ENCODE measurements around the gene LMAN1L.
A peak's percentile ranks its signal among the peaks of the same experiment; 100 is the strongest.

LMAN1L gene

DNA sequence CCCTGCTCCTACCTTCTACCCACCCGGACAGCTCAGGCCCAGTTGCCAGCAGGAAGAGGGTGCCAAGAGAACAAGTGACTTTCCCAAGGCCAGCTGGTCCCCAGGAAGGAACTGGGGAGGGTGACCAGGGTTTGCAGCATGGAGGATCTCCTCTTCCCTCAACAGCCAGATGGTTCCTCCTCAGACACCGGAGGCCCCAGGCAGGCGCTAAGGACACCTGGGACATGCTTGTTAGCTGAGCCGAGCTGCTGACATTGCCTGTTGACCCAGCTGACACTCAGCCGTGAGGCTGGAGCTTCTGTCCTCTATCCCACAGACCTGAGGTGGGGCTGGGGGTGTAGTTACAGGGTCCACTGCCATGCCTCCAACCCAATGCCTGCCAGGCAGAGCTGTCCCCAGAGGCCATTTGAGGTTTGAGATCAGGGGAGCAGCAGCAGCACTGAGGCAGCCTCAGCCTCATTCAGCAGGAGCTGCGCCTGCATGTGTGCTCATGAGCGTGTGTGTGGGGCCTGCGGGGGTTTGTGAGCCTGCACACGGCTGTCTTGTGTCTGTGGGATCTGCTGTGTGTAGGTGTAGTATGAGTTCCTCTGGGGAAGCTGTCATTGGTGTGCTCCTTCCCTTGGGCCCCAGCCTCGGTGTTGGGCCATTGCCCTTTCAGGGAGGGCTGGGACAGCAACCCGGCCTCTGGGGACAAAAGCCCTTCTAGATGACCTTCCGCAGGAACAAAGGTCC is 20.9 kb downstream of the LMAN1L start:
- H3K9ac ChIP-seq (ENCODE audit: low read depth, low read length), result no peak overlapping the region
- H3K4me3 ChIP-seq (ENCODE audit: low read length), result no peak overlapping the region
- H3K27me3 ChIP-seq (ENCODE audit: insufficient read depth, low read length), result peaks cover under 1% of the 10 kb centered on the region; the same call in 1 of the 2 replicates
- no peaks in the 10 kb centered on the region for H3K4me1 ChIP-seq (ENCODE audit: insufficient read depth, low read length)
- no peaks in the 10 kb centered on the region for H3K9me3 ChIP-seq (ENCODE audit: insufficient read depth, low read depth, low read length)
- WGBS, result 93% methylated on average over 12 of the region's 12 CpGs
- peaks cover 6% of the 10 kb centered on the region; the same call in 1 of the 2 replicates for H3K36me3 ChIP-seq (ENCODE audit: insufficient read depth, low read length)
- H3K27ac ChIP-seq (ENCODE audit: low read depth, low read length), result no peak overlapping the region

DNA sequence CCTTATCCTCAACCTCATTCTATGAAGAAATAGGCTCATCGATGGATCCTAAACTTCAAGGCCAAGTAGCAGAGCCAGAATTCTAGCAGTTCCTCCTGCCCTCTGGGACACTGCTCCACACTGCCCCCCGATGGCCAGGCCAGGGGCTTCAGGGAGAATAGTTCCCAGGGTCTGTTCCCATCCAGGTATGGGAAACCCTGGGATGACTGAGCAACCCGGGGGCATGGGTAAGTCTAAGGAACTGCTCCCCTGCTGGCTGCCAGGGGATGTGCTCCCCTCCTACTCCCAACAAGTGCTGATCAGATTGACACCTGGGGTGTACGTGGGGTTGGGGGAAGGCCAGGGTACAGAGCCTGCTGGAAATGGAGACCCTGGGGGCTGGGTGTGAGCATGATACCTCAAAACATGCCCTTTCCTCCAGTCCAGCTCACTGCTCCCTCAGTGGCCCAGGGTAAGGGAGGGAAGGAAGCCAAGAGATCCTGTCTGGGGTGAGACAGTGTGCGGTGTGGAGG is 22.7 kb downstream of the LMAN1L start:
- Histone ChIP-seq H3K27ac (ENCODE audit: low read depth, low read length) (no peak overlapping the region), H3K4me1 (ENCODE audit: insufficient read depth, low read length) (no peaks in the 10 kb centered on the region), H3K36me3 (ENCODE audit: insufficient read depth, low read length) (peaks cover 6% of the 10 kb centered on the region; the same call in 1 of the 2 replicates), H3K9me3 (ENCODE audit: insufficient read depth, low read depth, low read length) (no peaks in the 10 kb centered on the region), H3K27me3 (ENCODE audit: insufficient read depth, low read length) (no peaks in the 10 kb centered on the region), H3K9ac (ENCODE audit: low read depth, low read length) (no peak overlapping the region), H3K4me3 (ENCODE audit: low read length) (no peak overlapping the region)
- WGBS, result 46% methylated on average over 5 of the region's 5 CpGs

DNA sequence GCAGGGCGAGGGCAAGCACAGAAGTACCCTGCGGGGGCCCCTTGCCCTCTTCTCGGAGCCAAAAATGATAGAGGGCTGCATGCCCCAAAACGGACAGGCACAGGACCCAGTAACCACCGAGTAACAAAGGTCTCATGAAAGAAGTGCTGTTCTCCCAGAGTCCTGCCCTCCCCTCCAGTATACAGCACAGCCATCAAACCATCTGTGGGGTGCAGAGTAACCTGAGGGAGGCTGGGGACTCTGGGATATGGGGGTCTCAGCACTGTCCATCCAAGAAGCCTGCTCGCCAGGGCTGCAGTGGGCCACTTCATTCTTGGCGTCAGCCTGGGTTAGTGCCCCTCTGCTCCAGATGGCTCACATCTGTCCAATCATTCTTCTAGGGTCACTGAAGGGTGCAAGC is 24.2 kb downstream of the LMAN1L start:
- 95% methylated on average over 7 of the region's 7 CpGs for WGBS
- Histone ChIP-seq H3K36me3 (ENCODE audit: insufficient read depth, low read length) (peaks cover 11% of the 10 kb centered on the region; the same call in 1 of the 2 replicates), H3K9ac (ENCODE audit: low read depth, low read length) (no peak overlapping the region), H3K27ac (ENCODE audit: low read depth, low read length) (no peak overlapping the region), H3K27me3 (ENCODE audit: insufficient read depth, low read length) (no peaks in the 10 kb centered on the region), H3K4me3 (ENCODE audit: low read length) (no peak overlapping the region), H3K4me1 (ENCODE audit: insufficient read depth, low read length) (peaks cover 3% of the 10 kb centered on the region; the same call in 1 of the 2 replicates), H3K9me3 (ENCODE audit: insufficient read depth, low read depth, low read length) (no peaks in the 10 kb centered on the region)

GRCh38 chr15:74837482-74838136 is 25.0 kb downstream of the LMAN1L start:
- H3K27me3 ChIP-seq (ENCODE audit: insufficient read depth, low read length), result no peaks in the 10 kb centered on the region
- H3K4me3 ChIP-seq (ENCODE audit: low read length), result no peak overlapping the region
- peaks cover 11% of the 10 kb centered on the region; the same call in 1 of the 2 replicates for H3K36me3 ChIP-seq (ENCODE audit: insufficient read depth, low read length)
- no peak overlapping the region for H3K9ac ChIP-seq (ENCODE audit: low read depth, low read length)
- no peak overlapping the region for H3K27ac ChIP-seq (ENCODE audit: low read depth, low read length)
- WGBS, result 90% methylated on average over 14 of the region's 15 CpGs
- peaks cover 7% of the 10 kb centered on the region; the same call in 1 of the 2 replicates for H3K4me1 ChIP-seq (ENCODE audit: insufficient read depth, low read length)
- H3K9me3 ChIP-seq (ENCODE audit: insufficient read depth, low read depth, low read length), result no peaks in the 10 kb centered on the region

GRCh38 chr15:74838137-74838516 is 25.5 kb downstream of the LMAN1L start:
- Histone ChIP-seq H3K36me3 (ENCODE audit: insufficient read depth, low read length) (peaks cover 11% of the 10 kb centered on the region; the same call in 1 of the 2 replicates), H3K4me1 (ENCODE audit: insufficient read depth, low read length) (peaks cover 7% of the 10 kb centered on the region; the same call in 1 of the 2 replicates)
- WGBS, result 95% methylated on average over 10 of the region's 10 CpGs

GRCh38 chr15:74838746-74839525 is 26.3 kb downstream of the LMAN1L start:
- Histone ChIP-seq H3K4me3 (ENCODE audit: low read length) (no peak overlapping the region), H3K27ac (ENCODE audit: low read depth, low read length) (no peak overlapping the region), H3K9me3 (ENCODE audit: insufficient read depth, low read depth, low read length) (no peaks in the 10 kb centered on the region), H3K9ac (ENCODE audit: low read depth, low read length) (no peak overlapping the region), H3K4me1 (ENCODE audit: insufficient read depth, low read length) (peaks cover 14% of the 10 kb centered on the region; the same call in 1 of the 2 replicates), H3K27me3 (ENCODE audit: insufficient read depth, low read length) (no peaks in the 10 kb centered on the region), H3K36me3 (ENCODE audit: insufficient read depth, low read length) (peaks cover 11% of the 10 kb centered on the region; the same call in 1 of the 2 replicates)
- 92% methylated on average over 11 of the region's 11 CpGs for WGBS

More at GRCh38 chr15:74838137-74838516, 25.5 kb downstream of the LMAN1L start:
- H3K9ac ChIP-seq (ENCODE audit: low read depth, low read length), result no peak overlapping the region
- no peak overlapping the region for H3K27ac ChIP-seq (ENCODE audit: low read depth, low read length)
- H3K4me3 ChIP-seq (ENCODE audit: low read length), result no peak overlapping the region
- no peaks in the 10 kb centered on the region for H3K27me3 ChIP-seq (ENCODE audit: insufficient read depth, low read length)
- no peaks in the 10 kb centered on the region for H3K9me3 ChIP-seq (ENCODE audit: insufficient read depth, low read depth, low read length)

DNA sequence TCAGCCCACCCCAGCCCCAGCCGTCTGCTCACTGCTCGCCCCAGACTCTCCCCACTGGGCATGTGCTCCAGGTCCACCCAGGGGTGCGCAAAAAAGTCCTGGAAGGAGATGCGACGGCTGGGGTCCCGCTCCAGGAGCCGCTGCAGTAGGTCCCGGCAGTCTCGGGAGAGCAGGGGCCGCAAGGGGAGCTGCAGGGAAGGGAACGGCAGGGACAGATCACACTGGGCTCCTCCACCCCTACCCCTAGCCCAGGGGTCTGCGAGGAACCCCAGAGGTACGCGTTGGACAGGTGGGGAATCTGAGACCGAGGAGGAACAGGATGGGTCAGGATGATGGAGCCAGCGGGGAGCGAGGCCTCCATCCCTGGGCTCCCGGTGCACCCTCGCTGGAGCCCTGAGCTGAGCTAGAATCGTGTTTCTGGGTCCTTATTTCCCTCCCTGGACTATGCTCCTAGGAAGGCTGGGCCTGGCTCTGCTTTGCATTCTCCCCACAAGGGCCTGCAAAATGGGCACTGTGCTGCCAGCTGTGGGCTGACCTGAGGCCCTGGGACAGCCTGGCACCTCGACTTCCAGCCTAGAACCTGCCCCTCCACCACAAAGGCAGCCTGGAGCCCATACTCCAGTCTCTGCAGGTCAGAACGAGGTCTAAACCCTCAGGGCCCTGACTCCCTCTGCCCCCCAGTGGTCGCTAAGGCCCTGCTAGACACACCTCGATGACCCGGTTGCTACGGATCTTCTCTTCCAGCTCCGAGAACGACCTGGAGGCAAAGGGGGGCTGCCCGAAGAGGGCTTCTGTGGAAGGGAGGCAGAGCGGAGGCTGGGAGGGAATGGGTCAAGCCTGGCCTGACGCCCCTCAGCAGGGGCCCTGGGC is 27.1 kb downstream of the LMAN1L start:
- Histone ChIP-seq H3K4me3 (ENCODE audit: low read length) (no peak overlapping the region), H3K36me3 (ENCODE audit: insufficient read depth, low read length) (peaks cover 15% of the 10 kb centered on the region; the same call in 1 of the 2 replicates), H3K4me1 (ENCODE audit: insufficient read depth, low read length) (peaks cover 19% of the 10 kb centered on the region; the same call in 1 of the 2 replicates), H3K27ac (ENCODE audit: low read depth, low read length) (no peak overlapping the region), H3K27me3 (ENCODE audit: insufficient read depth, low read length) (no peaks in the 10 kb centered on the region), H3K9ac (ENCODE audit: low read depth, low read length) (no peak overlapping the region; the same call in 1 of the 2 replicates), H3K9me3 (ENCODE audit: insufficient read depth, low read depth, low read length) (no peaks in the 10 kb centered on the region)
- WGBS, result 86% methylated on average over 31 of the region's 31 CpGs

- Histone ChIP-seq H3K27ac (ENCODE audit: low read depth, low read length) (no peak overlapping the region), H3K9ac (ENCODE audit: low read depth, low read length) (no peak overlapping the region), H3K4me1 (ENCODE audit: insufficient read depth, low read length) (peaks cover 19% of the 10 kb centered on the region; the same call in 1 of the 2 replicates), H3K36me3 (ENCODE audit: insufficient read depth, low read length) (peaks cover 15% of the 10 kb centered on the region; the same call in 1 of the 2 replicates), H3K4me3 (ENCODE audit: low read length) (no peak overlapping the region), H3K27me3 (ENCODE audit: insufficient read depth, low read length) (no peaks in the 10 kb centered on the region), H3K9me3 (ENCODE audit: insufficient read depth, low read depth, low read length) (no peaks in the 10 kb centered on the region)
- WGBS, result 92% methylated on average over 9 of the region's 9 CpGs
Observed at GRCh38 chr15:74840851-74841775, 28.5 kb downstream of the LMAN1L start.

- Histone ChIP-seq H3K9me3 (ENCODE audit: insufficient read depth, low read depth, low read length) (no peaks in the 10 kb centered on the region), H3K4me3 (ENCODE audit: low read length) (peak overlapping the region; percentile 76), H3K4me1 (ENCODE audit: insufficient read depth, low read length) (peaks cover 19% of the 10 kb centered on the region; the same call in 1 of the 2 replicates), H3K27ac (ENCODE audit: low read depth, low read length) (no peak overlapping the region), H3K27me3 (ENCODE audit: insufficient read depth, low read length) (no peaks in the 10 kb centered on the region), H3K36me3 (ENCODE audit: insufficient read depth, low read length) (peaks cover 11% of the 10 kb centered on the region; the same call in 1 of the 2 replicates), H3K9ac (ENCODE audit: low read depth, low read length) (peak overlapping the region; percentile 32)
- 87% methylated on average over 14 of the region's 14 CpGs for WGBS
Observed at GRCh38 chr15:74841891-74842373, 29.3 kb downstream of the LMAN1L start.
